GM19328 (cell line): ENCODE results near the gene RCBTB2.
"Not testable (repeated sequence)": the region's sequence is repeated elsewhere in the genome, so short reads cannot be mapped to it uniquely, and the experiment has no call there.

ENCODE experiments used
- ATAC-seq: cut with Tn5 transposase; IDR thresholded peaks from one replicate; pipeline ENCODE4 v1.9.1; 2021; ENCODE audit warnings: mild to moderate bottlenecking, moderate library complexity; ENCODE audit not compliant: unreplicated experiment

Gene RCBTB2

GRCh38 chr13:48532506-48533499, at the start of gene RCBTB2:
TSS of gene RCBTB2 (minus strand) at chr13:48533080. CDS start at chr13:48521939, 11,141 bp downstream.
- ATAC-seq: peak; percentile 77

- no peak for ATAC-seq
Measured at GRCh38 chr13:48582084-48582483, 49.2 kb upstream of the RCBTB2 start.

- ATAC-seq: no peak
Measured at GRCh38 chr13:48580896-48581295, 48.0 kb upstream of the RCBTB2 start.

- no peak for ATAC-seq
Measured at GRCh38 chr13:48580185-48580803, 47.4 kb upstream of the RCBTB2 start.

GRCh38 chr13:48579919-48580180, 47.0 kb upstream of the RCBTB2 start:
- ATAC-seq: not testable (repeated sequence)

GRCh38 chr13:48579165-48579918, 46.5 kb upstream of the RCBTB2 start:
- ATAC-seq: peak; percentile 79

GRCh38 chr13:48578516-48579164, 45.8 kb upstream of the RCBTB2 start:
- ATAC-seq: peak; percentile 47

GRCh38 chr13:48576448-48577010, 43.6 kb upstream of the RCBTB2 start:
- ATAC-seq: no peak

GRCh38 chr13:48575031-48575430, 42.2 kb upstream of the RCBTB2 start:
- ATAC-seq: no peak

GRCh38 chr13:48574041-48574796, 41.3 kb upstream of the RCBTB2 start:
- no peak for ATAC-seq

GRCh38 chr13:48573213-48574007, 40.5 kb upstream of the RCBTB2 start:
- no peak for ATAC-seq

- ATAC-seq: no peak
Measured at GRCh38 chr13:48571126-48571913, 38.4 kb upstream of the RCBTB2 start.

- no peak for ATAC-seq
Measured at GRCh38 chr13:48570216-48570828, 37.4 kb upstream of the RCBTB2 start.

GRCh38 chr13:48569104-48569666, 36.3 kb upstream of the RCBTB2 start:
- ATAC-seq: no peak

GRCh38 chr13:48568370-48569103, 35.7 kb upstream of the RCBTB2 start:
- ATAC-seq: no peak

GRCh38 chr13:48567515-48568369, 34.9 kb upstream of the RCBTB2 start:
- no peak for ATAC-seq
